Gastrocnemius medialis (tissue), 4 donors: Measurements from ENCODE around the gene STYK1. TPM values are rescaled to one million over a fixed set of nuclear protein-coding genes. Genes with fewer than 3 reads are reported as not detected.
"Not testable (repeated sequence)": the region's sequence is repeated elsewhere in the genome, so short reads cannot be mapped to it uniquely, and the experiment has no call there.

ENCODE experiments used
- ATAC-seq, 2 donors: fragments of 150-250 bp; one replicate each; pipeline ENCODE4 v1.9.1; 2016
- DNase-seq, 2 donors: peaks; one replicate each; pipeline ENCODE4 v3.0.0-alpha.2; 2019
- H3K27ac ChIP-seq, 4 donors: fragments of 200-600 bp; sonication (generic); 1 replicate in 1 of 4; 2 replicates in 3 of 4; pipeline ENCODE4 v1.5.1; 2016 to 2018; ENCODE audit warnings: mild to moderate bottlenecking in 2 of 4, moderate library complexity in 1 of 4
- H3K27me3 ChIP-seq, 3 donors: fragments of 200-600 bp; sonication (generic) in 2 of 3; 1 replicate in 1 of 3; 2 replicates in 2 of 3; pipeline versions ENCODE4 v1.5.1 to v1.6.0; 2016 to 2019; ENCODE audit warnings: mild to moderate bottlenecking in 1 of 3, moderate library complexity in 1 of 3
- H3K36me3 ChIP-seq, 2 donors: fragments of 200-600 bp; sonication (generic) in 1 of 2; one replicate each; pipeline ENCODE4 v1.5.1; 2017 to 2018
- H3K4me1 ChIP-seq, 2 donors: fragments of 200-600 bp; sonication (generic) in 1 of 2; one replicate each; pipeline ENCODE4 v1.5.1; 2016 to 2017; ENCODE audit warnings: mild to moderate bottlenecking in 2 of 2
- H3K4me3 ChIP-seq, 4 donors: fragments of 200-600 bp; sonication (generic) in 3 of 4; 1 replicate in 1 of 4; 2 replicates in 3 of 4; pipeline ENCODE4 v1.5.1; 2016 to 2019; ENCODE audit warnings: mild to moderate bottlenecking in 2 of 4
- H3K9me3 ChIP-seq, 3 donors: fragments of 200-600 bp; sonication (generic) in 2 of 3; 1 replicate in 1 of 3; 2 replicates in 2 of 3; pipeline ENCODE4 v1.5.1; 2016 to 2019
- CTCF ChIP-seq, 5 experiments: fragments of 450-650 bp in 3 of 5; fragments of 200-600 bp in 2 of 5; sonication (generic) in 2 of 5; IDR thresholded peaks in 4 of 5; conservative IDR thresholded peaks in 1 of 5; 1 replicate in 4 of 5; 2 replicates in 1 of 5; pipeline ENCODE4 v1.5.1; 2016 to 2019; ENCODE audit warnings: antibody characterized with exemption in 5 of 5, mild to moderate bottlenecking in 3 of 5, moderate library complexity in 3 of 5
- POLR2A ChIP-seq, 2 donors: fragments of 450-650 bp; IDR thresholded peaks; one replicate each; pipeline ENCODE4 v1.6.1; 2017; ENCODE audit warnings: antibody characterized with exemption in 2 of 2, mild to moderate bottlenecking in 2 of 2, moderate library complexity in 2 of 2
- in situ Hi-C, 4 donors: fragments of 200-750 bp; cut with MboI; loops; one replicate each; pipeline versions ENCODE4 v1.15.0 to v1.8.0; 2017; ENCODE audit warnings: low sequenced_read_pairs in 4 of 4
- intact Hi-C: fragments of 100-400 bp; cut with DNase I; formaldehyde crosslinking; loops from one replicate; pipeline ENCODE4 v1.15.1; 2023; ENCODE audit warnings: low total_unique reads
- total RNA-seq, 4 donors: library from RNA; depleted of rRNA; stranded (reverse); fragments of >200 nt; gene quantifications; one replicate each; pipeline versions ENCODE4 v1.1.0 to v1.2.3, GENCODE V29; 2016

STYK1 gene
- total RNA-seq, 4 donors from 2014 or later, result 0.12 TPM; not detected in 3

- in situ Hi-C loops, result no loop called here
- ATAC-seq (no peak), DNase-seq (no peak)
- intact Hi-C loops, result no loop called here
- Histone ChIP-seq H3K4me1 (no peaks in the 10 kb centered on the region), H3K27ac (no peak overlapping the region), H3K9me3 (no peaks in the 10 kb centered on the region), H3K27me3 (no peaks in the 10 kb centered on the region), H3K4me3 (no peak overlapping the region), H3K36me3 (no peaks in the 10 kb centered on the region)
- TF ChIP-seq POLR2A (IDR thresholded peaks at IDR 0.05), result no peak
- no peak for TF ChIP-seq CTCF (IDR thresholded peaks at IDR 0.05 in 4 of 5, conservative IDR thresholded peaks at IDR 0.05 in 1 of 5)
Observed at GRCh38 chr12:10590966-10591365, 82.9 kb downstream of the STYK1 start.

GRCh38 chr12:10584415-10584814 lies 89.4 kb downstream of the STYK1 start:
- Histone ChIP-seq H3K27ac (no peak overlapping the region), H3K27me3 (no peaks in the 10 kb centered on the region)
- in situ Hi-C loops, result no loop called here

DNA sequence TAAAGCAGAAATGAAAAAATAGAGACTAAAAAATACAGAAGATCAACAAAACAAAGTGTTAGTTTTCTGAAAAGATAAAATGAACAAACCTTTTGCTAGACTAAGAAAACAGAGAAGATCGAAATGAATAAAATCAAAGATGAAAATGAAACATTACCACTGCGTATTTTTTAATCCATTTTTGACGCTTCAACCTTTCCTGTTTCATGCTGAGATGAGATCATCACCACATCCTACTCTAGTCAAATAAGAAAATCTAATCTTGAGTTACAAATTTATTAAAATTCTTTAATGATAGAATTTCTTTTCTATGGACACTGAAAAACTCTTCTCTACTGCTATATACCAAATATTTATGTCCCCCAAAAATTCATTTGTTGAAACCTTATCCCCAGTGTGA lies 91.1 kb downstream of the STYK1 start:
- in situ Hi-C loops (no loop called here), intact Hi-C loops (no loop called here)
- no peak for TF ChIP-seq CTCF (IDR thresholded peaks at IDR 0.05 in 4 of 5, conservative IDR thresholded peaks at IDR 0.05 in 1 of 5)
- no peak for TF ChIP-seq POLR2A (IDR thresholded peaks at IDR 0.05)

More at GRCh38 chr12:10584415-10584814, 89.4 kb downstream of the STYK1 start:
- H3K36me3 ChIP-seq, result peaks cover 0 to 4% of the 10 kb centered on the region in 2 donors
- H3K4me3 ChIP-seq, result no peak overlapping the region
- H3K4me1 ChIP-seq, result no peaks in the 10 kb centered on the region
- H3K9me3 ChIP-seq, result no peaks in the 10 kb centered on the region
- no peak for DNase-seq
- intact Hi-C loops, result no loop called here
- no peak for TF ChIP-seq CTCF (IDR thresholded peaks at IDR 0.05 in 4 of 5, conservative IDR thresholded peaks at IDR 0.05 in 1 of 5)
- no peak for TF ChIP-seq POLR2A (IDR thresholded peaks at IDR 0.05)
- no peak for ATAC-seq

GRCh38 chr12:10582133-10582532 lies 91.7 kb downstream of the STYK1 start:
- H3K4me1 ChIP-seq, in situ Hi-C loops, H3K27ac ChIP-seq, H3K4me3 ChIP-seq, H3K9me3 ChIP-seq, H3K27me3 ChIP-seq, ATAC-seq, H3K36me3 ChIP-seq, intact Hi-C loops, DNase-seq: not testable (repeated sequence)

More for the DNA sequence above, 91.1 kb downstream of the STYK1 start:
- peaks cover 0 to 4% of the 10 kb centered on the region in 2 donors for H3K36me3 ChIP-seq
- H3K4me3 ChIP-seq, result no peak overlapping the region
- no peaks in the 10 kb centered on the region for H3K4me1 ChIP-seq
- no peak for ATAC-seq
- H3K27me3 ChIP-seq, result no peaks in the 10 kb centered on the region
- DNase-seq, result no peak
- H3K9me3 ChIP-seq, result no peaks in the 10 kb centered on the region
- no peak overlapping the region for H3K27ac ChIP-seq

DNA sequence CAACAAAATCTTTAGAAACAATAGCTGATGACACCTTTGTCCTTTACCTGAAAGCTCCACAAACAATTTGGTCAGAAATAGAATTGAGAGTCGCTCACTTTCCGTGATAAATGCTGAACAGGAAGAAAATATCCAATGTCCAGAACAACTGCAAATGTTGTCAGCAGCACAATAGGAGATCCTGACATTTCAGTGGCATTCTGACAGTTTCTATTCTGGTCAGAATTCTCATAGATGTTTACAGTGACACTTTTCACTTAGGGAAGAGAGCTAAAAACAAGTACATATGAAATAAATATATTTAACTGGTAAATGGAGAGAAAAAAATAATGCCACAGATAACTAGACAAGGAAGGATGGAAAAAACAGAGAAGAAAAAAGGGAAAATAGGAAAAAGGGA lies 99.5 kb downstream of the STYK1 start:
- in situ Hi-C loops, result loop anchor here in 2 of 4 donors (25.0 kb wide), 1 partner anchor 237 kb away; no protein-coding TSS in a partner anchor

DNA sequence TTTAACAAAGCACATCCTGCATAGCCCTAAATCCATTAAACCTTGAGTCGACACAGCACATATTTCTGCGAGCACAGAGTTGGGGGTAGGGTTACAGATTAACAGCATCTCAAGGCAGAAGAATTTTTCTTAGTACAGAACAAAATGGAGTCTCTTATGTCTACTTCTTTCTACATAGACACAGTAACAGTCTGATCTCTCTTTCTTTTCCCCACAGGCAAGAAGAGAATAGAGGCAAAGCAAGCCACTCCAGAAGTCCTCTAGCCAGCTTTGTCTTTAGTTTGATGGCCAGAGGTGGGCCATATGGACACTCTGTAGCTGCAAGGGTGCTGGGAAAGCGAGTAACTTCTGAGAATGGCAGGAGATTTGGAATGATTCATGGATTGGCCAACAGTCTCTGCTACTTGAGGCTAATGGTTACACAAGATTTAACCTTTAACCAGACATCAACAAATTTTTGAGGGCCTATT lies 101.8 kb downstream of the STYK1 start:
- in situ Hi-C loops, result loop anchor here in 2 of 4 donors (25.0 kb wide), 1 partner anchor 235 kb away; no protein-coding TSS in a partner anchor
- ATAC-seq, result peak in 1 of 2 donors; percentile 46
- not testable (repeated sequence) for H3K4me1 ChIP-seq

More for the DNA sequence above, 99.5 kb downstream of the STYK1 start:
- TF ChIP-seq POLR2A (IDR thresholded peaks at IDR 0.05) (no peak), CTCF (IDR thresholded peaks at IDR 0.05 in 4 of 5, conservative IDR thresholded peaks at IDR 0.05 in 1 of 5) (no peak)
- no peak overlapping the region for H3K4me3 ChIP-seq
- H3K9me3 ChIP-seq, result no peaks in the 10 kb centered on the region
- H3K4me1 ChIP-seq, result peaks cover 5 to 6% of the 10 kb centered on the region in 2 donors
- H3K36me3 ChIP-seq, result no peaks in the 10 kb centered on the region
- no peak for DNase-seq
- H3K27ac ChIP-seq, result no peak overlapping the region
- intact Hi-C loops, result no loop called here
- no peaks in the 10 kb centered on the region for H3K27me3 ChIP-seq
- no peak for ATAC-seq

More for the DNA sequence above, 101.8 kb downstream of the STYK1 start:
- DNase-seq, H3K27ac ChIP-seq, intact Hi-C loops, H3K9me3 ChIP-seq, H3K36me3 ChIP-seq, H3K4me3 ChIP-seq, H3K27me3 ChIP-seq: not testable (repeated sequence)
